ENCODE data around the gene HELLS. TPM values are rescaled to one million over a fixed set of nuclear protein-coding genes. Genes with fewer than 3 reads are reported as not detected.
"Not testable (repeated sequence)": the region's sequence is repeated elsewhere in the genome, so short reads cannot be mapped to it uniquely, and the experiment has no call there.

The HELLS gene
- total RNA-seq, 1 donor from 2014 or later: 14.6 TPM

DNA sequence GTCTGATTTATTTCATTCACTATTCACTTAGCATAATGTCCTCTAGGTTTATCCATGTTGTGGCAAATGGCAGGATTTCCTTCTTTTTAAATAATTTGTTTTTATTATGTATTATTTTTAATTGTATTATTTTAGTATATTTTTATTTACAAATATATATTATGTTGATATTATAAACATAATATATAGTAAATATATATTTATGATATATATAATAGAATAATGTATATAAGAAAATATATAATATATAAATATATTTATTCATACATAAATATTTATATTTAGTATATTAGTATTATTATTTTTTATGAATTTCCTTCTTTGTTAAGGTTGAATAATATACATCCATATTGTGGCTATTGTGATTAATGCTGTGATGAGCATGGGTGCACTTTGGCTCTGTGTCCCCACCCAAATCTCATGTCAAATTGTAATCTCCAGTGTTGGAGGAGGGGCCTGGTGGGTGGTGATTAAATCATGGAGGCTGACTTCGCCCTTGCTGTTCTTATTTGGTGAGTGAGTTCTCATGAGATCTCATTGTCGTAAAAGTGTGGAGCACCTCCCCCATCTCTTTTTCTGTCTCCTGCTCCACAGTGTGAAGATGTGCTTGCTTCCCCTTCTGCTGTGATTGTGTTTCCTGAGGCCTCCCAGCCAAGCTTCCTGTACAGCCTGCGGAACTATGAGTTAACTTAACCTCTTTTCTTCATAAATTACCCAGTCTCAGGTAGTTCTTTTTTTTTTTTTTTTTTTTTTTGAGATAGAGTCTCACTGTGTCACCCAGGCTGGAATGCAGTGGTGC is 85.7 kb downstream of the HELLS start:
- no peaks in the 10 kb centered on the region for H3K27me3 ChIP-seq (ENCODE audit: control insufficient read depth in 3 of 3, insufficient read depth in 3 of 3, low read length in 3 of 3)
- no peaks in the 10 kb centered on the region for H3K9me3 ChIP-seq (ENCODE audit: control insufficient read depth in 3 of 3, low read length in 3 of 3)
- H3K36me3 ChIP-seq (ENCODE audit: control insufficient read depth in 3 of 3, insufficient read depth in 3 of 3, low read length in 3 of 3): no peaks in the 10 kb centered on the region
- H3K9ac ChIP-seq (ENCODE audit: low read depth in 1 of 3, low read length in 3 of 3): no peak overlapping the region
- H3K27ac ChIP-seq (ENCODE audit: low read depth, low read length): no peak overlapping the region
- H3K4me1 ChIP-seq (ENCODE audit: control insufficient read depth in 3 of 3, insufficient read depth in 3 of 3, low read length in 3 of 3): no peaks in the 10 kb centered on the region
- H3K4me3 ChIP-seq (ENCODE audit: low read length in 3 of 3): no peak overlapping the region

- no peaks in the 10 kb centered on the region for H3K4me1 ChIP-seq (ENCODE audit: control insufficient read depth in 3 of 3, insufficient read depth in 3 of 3, low read length in 3 of 3)
- no peak overlapping the region for H3K27ac ChIP-seq (ENCODE audit: low read depth, low read length)
- no peak overlapping the region for H3K9ac ChIP-seq (ENCODE audit: low read depth in 1 of 3, low read length in 3 of 3)
- H3K4me3 ChIP-seq (ENCODE audit: low read length in 3 of 3): no peak overlapping the region
- H3K27me3 ChIP-seq (ENCODE audit: control insufficient read depth in 3 of 3, insufficient read depth in 3 of 3, low read length in 3 of 3): no peaks in the 10 kb centered on the region
- no peaks in the 10 kb centered on the region for H3K36me3 ChIP-seq (ENCODE audit: control insufficient read depth in 3 of 3, insufficient read depth in 3 of 3, low read length in 3 of 3)
- H3K9me3 ChIP-seq (ENCODE audit: control insufficient read depth in 3 of 3, low read length in 3 of 3): no peaks in the 10 kb centered on the region
These were observed 87.4 kb downstream of the HELLS start for GRCh38 chr10:94632954-94633353.

DNA sequence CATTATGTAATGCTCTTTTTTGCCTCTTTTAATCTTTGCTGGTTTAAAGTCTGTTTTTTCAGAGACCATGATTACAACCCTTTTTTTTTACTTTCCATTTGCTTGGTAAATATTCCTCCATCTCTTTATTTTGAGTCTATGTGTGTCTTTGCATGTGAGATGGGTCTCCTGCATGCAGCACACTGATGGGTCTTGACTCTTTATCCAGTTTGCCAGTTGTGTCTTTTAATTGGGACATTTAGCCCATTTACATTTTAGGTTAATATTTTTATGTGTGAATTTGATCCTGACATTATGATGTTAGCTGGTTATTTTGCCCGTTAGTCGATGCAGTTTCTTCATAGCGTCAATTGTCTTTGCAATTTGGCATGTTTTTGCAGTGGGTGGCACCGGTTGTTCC is 92.5 kb downstream of the HELLS start:
- not testable (repeated sequence) for H3K27ac ChIP-seq (ENCODE audit: low read depth, low read length); H3K4me3 ChIP-seq (ENCODE audit: low read length in 3 of 3); H3K9ac ChIP-seq (ENCODE audit: low read depth in 1 of 3, low read length in 3 of 3); H3K36me3 ChIP-seq (ENCODE audit: control insufficient read depth in 3 of 3, insufficient read depth in 3 of 3, low read length in 3 of 3); H3K9me3 ChIP-seq (ENCODE audit: control insufficient read depth in 3 of 3, low read length in 3 of 3); H3K4me1 ChIP-seq (ENCODE audit: control insufficient read depth in 3 of 3, insufficient read depth in 3 of 3, low read length in 3 of 3); H3K27me3 ChIP-seq (ENCODE audit: control insufficient read depth in 3 of 3, insufficient read depth in 3 of 3, low read length in 3 of 3)

DNA sequence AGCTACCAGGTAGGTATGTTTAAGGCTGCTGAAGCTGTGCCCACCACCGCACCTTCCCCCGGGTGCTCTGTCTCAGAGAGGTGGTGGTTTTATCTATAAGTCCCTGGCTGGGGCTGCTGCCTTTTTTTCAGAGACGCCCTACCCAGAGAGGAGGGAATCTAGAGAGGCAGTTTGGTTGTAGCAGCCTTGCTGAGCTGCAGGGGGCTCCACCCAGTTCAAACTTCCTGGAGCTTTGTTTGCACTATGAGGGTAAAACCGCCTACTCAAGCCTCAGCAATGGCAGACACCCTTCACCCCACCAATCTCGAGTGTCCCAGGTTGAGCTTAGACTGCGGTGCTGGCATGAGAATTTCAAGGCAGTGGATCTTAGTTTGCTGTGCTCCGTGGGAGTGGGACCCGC is 94.3 kb downstream of the HELLS start:
- Histone ChIP-seq H3K9me3 (ENCODE audit: control insufficient read depth in 3 of 3, low read length in 3 of 3) (no peaks in the 10 kb centered on the region), H3K9ac (ENCODE audit: low read depth in 1 of 3, low read length in 3 of 3) (no peak overlapping the region), H3K27ac (ENCODE audit: low read depth, low read length) (no peak overlapping the region)

GRCh38 chr10:94640562-94640961 is 95.0 kb downstream of the HELLS start:
- no peaks in the 10 kb centered on the region for H3K4me1 ChIP-seq (ENCODE audit: control insufficient read depth in 3 of 3, insufficient read depth in 3 of 3, low read length in 3 of 3)
- H3K27ac ChIP-seq (ENCODE audit: low read depth, low read length): no peak overlapping the region
- no peaks in the 10 kb centered on the region for H3K9me3 ChIP-seq (ENCODE audit: control insufficient read depth in 3 of 3, low read length in 3 of 3)
- no peaks in the 10 kb centered on the region for H3K36me3 ChIP-seq (ENCODE audit: control insufficient read depth in 3 of 3, insufficient read depth in 3 of 3, low read length in 3 of 3)
- no peak overlapping the region for H3K9ac ChIP-seq (ENCODE audit: low read depth in 1 of 3, low read length in 3 of 3)
- no peak overlapping the region for H3K4me3 ChIP-seq (ENCODE audit: low read length in 3 of 3)
- no peaks in the 10 kb centered on the region for H3K27me3 ChIP-seq (ENCODE audit: control insufficient read depth in 3 of 3, insufficient read depth in 3 of 3, low read length in 3 of 3)

More for the DNA sequence above, 94.3 kb downstream of the HELLS start:
- Histone ChIP-seq H3K4me3 (ENCODE audit: low read length in 3 of 3) (no peak overlapping the region), H3K4me1 (ENCODE audit: control insufficient read depth in 3 of 3, insufficient read depth in 3 of 3, low read length in 3 of 3) (no peaks in the 10 kb centered on the region), H3K36me3 (ENCODE audit: control insufficient read depth in 3 of 3, insufficient read depth in 3 of 3, low read length in 3 of 3) (no peaks in the 10 kb centered on the region), H3K27me3 (ENCODE audit: control insufficient read depth in 3 of 3, insufficient read depth in 3 of 3, low read length in 3 of 3) (no peaks in the 10 kb centered on the region)

GRCh38 chr10:94641480-94641879 is 95.9 kb downstream of the HELLS start:
- Histone ChIP-seq H3K9ac (ENCODE audit: low read depth in 1 of 3, low read length in 3 of 3) (no peak overlapping the region), H3K4me3 (ENCODE audit: low read length in 3 of 3) (no peak overlapping the region), H3K36me3 (ENCODE audit: control insufficient read depth in 3 of 3, insufficient read depth in 3 of 3, low read length in 3 of 3) (no peaks in the 10 kb centered on the region), H3K9me3 (ENCODE audit: control insufficient read depth in 3 of 3, low read length in 3 of 3) (no peaks in the 10 kb centered on the region), H3K27ac (ENCODE audit: low read depth, low read length) (no peak overlapping the region), H3K27me3 (ENCODE audit: control insufficient read depth in 3 of 3, insufficient read depth in 3 of 3, low read length in 3 of 3) (no peaks in the 10 kb centered on the region), H3K4me1 (ENCODE audit: control insufficient read depth in 3 of 3, insufficient read depth in 3 of 3, low read length in 3 of 3) (no peaks in the 10 kb centered on the region)

GRCh38 chr10:94644352-94644751 is 98.8 kb downstream of the HELLS start:
- Histone ChIP-seq H3K36me3 (ENCODE audit: control insufficient read depth in 3 of 3, insufficient read depth in 3 of 3, low read length in 3 of 3) (no peaks in the 10 kb centered on the region), H3K4me1 (ENCODE audit: control insufficient read depth in 3 of 3, insufficient read depth in 3 of 3, low read length in 3 of 3) (no peaks in the 10 kb centered on the region), H3K27me3 (ENCODE audit: control insufficient read depth in 3 of 3, insufficient read depth in 3 of 3, low read length in 3 of 3) (no peaks in the 10 kb centered on the region), H3K4me3 (ENCODE audit: low read length in 3 of 3) (no peak overlapping the region), H3K27ac (ENCODE audit: low read depth, low read length) (no peak overlapping the region), H3K9ac (ENCODE audit: low read depth in 1 of 3, low read length in 3 of 3) (no peak overlapping the region), H3K9me3 (ENCODE audit: control insufficient read depth in 3 of 3, low read length in 3 of 3) (peaks cover 0 to 5% (median 0%) of the 10 kb centered on the region in 3 donors)

- Histone ChIP-seq H3K9ac (ENCODE audit: low read depth in 1 of 3, low read length in 3 of 3) (no peak overlapping the region), H3K9me3 (ENCODE audit: control insufficient read depth in 3 of 3, low read length in 3 of 3) (peaks cover 0 to 5% (median 0%) of the 10 kb centered on the region in 3 donors), H3K27me3 (ENCODE audit: control insufficient read depth in 3 of 3, insufficient read depth in 3 of 3, low read length in 3 of 3) (no peaks in the 10 kb centered on the region), H3K4me1 (ENCODE audit: control insufficient read depth in 3 of 3, insufficient read depth in 3 of 3, low read length in 3 of 3) (no peaks in the 10 kb centered on the region), H3K4me3 (ENCODE audit: low read length in 3 of 3) (no peak overlapping the region), H3K27ac (ENCODE audit: low read depth, low read length) (no peak overlapping the region), H3K36me3 (ENCODE audit: control insufficient read depth in 3 of 3, insufficient read depth in 3 of 3, low read length in 3 of 3) (no peaks in the 10 kb centered on the region)
These were observed 99.7 kb downstream of the HELLS start for GRCh38 chr10:94645285-94645684.

Other genes with a start within 250 kb of the HELLS start
- gene NOC3L, start 182.8 kb upstream of the HELLS start, total RNA-seq: 13.6 TPM
- 17.7 TPM for gene TBC1D12, start 143.2 kb upstream of the HELLS start, total RNA-seq
- not detected for gene CYP2C18, start 137.9 kb downstream of the HELLS start, total RNA-seq
- not detected for gene CYP2C19, start 216.9 kb downstream of the HELLS start, total RNA-seq

All from skeletal muscle tissue (tissue), 4 donors.